ENCODE measurements around the gene PLXNA4.
"Not testable (repeated sequence)": the region's sequence is repeated elsewhere in the genome, so short reads cannot be mapped to it uniquely, and the experiment has no call there.

- TF ChIP-seq POLR2AphosphoS5 (IDR thresholded peaks at IDR 0.05; ENCODE audit: low read depth); ZNF331 (CRISPR knock-in tag; IDR thresholded peaks at IDR 0.05; ENCODE audit: low read depth); JUNB (IDR thresholded peaks at IDR 0.05; ENCODE audit: unreplicated experiment); REST (IDR thresholded peaks at IDR 0.05; ENCODE audit: unreplicated experiment); EZH2phosphoT487 (IDR thresholded peaks at IDR 0.05; ENCODE audit: unreplicated experiment); EZH2 (IDR thresholded peaks at IDR 0.05; ENCODE audit: low read depth, unreplicated experiment); CREB1 (CRISPR knock-in tag; IDR thresholded peaks at IDR 0.05; ENCODE audit: low read depth): not testable (repeated sequence)
- TF ChIP-seq, protein P1, sequence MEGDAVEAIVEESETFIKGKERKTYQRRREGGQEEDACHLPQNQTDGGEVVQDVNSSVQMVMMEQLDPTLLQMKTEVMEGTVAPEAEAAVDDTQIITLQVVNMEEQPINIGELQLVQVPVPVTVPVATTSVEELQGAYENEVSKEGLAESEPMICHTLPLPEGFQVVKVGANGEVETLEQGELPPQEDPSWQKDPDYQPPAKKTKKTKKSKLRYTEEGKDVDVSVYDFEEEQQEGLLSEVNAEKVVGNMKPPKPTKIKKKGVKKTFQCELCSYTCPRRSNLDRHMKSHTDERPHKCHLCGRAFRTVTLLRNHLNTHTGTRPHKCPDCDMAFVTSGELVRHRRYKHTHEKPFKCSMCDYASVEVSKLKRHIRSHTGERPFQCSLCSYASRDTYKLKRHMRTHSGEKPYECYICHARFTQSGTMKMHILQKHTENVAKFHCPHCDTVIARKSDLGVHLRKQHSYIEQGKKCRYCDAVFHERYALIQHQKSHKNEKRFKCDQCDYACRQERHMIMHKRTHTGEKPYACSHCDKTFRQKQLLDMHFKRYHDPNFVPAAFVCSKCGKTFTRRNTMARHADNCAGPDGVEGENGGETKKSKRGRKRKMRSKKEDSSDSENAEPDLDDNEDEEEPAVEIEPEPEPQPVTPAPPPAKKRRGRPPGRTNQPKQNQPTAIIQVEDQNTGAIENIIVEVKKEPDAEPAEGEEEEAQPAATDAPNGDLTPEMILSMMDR (conservative IDR thresholded peaks at IDR 0.05; ENCODE audit: low read depth in 2 of 2): not testable (repeated sequence)
These were observed 410.6 kb downstream of the PLXNA4 start for GRCh38 chr7:132165695-132166094.

Measured in GM23338 (cell line).